Gastrocnemius medialis (tissue), 4 donors: Measurements from ENCODE around the gene RFXANK.

Experiments
- POLR2A ChIP-seq, 2 donors: fragments of 450-650 bp; IDR thresholded peaks; one replicate each; pipeline ENCODE4 v1.6.1; 2017; ENCODE audit warnings: antibody characterized with exemption in 2 of 2, mild to moderate bottlenecking in 2 of 2, moderate library complexity in 2 of 2
- TF ChIP-seq, protein P1 (sequence below), 5 experiments: fragments of 450-650 bp in 3 of 5; fragments of 200-600 bp in 2 of 5; sonication (generic) in 2 of 5; IDR thresholded peaks in 4 of 5; conservative IDR thresholded peaks in 1 of 5; 1 replicate in 4 of 5; 2 replicates in 1 of 5; pipeline ENCODE4 v1.5.1; 2016 to 2019; ENCODE audit warnings: antibody characterized with exemption in 5 of 5, mild to moderate bottlenecking in 3 of 5, moderate library complexity in 3 of 5

- TF ChIP-seq, protein P1, sequence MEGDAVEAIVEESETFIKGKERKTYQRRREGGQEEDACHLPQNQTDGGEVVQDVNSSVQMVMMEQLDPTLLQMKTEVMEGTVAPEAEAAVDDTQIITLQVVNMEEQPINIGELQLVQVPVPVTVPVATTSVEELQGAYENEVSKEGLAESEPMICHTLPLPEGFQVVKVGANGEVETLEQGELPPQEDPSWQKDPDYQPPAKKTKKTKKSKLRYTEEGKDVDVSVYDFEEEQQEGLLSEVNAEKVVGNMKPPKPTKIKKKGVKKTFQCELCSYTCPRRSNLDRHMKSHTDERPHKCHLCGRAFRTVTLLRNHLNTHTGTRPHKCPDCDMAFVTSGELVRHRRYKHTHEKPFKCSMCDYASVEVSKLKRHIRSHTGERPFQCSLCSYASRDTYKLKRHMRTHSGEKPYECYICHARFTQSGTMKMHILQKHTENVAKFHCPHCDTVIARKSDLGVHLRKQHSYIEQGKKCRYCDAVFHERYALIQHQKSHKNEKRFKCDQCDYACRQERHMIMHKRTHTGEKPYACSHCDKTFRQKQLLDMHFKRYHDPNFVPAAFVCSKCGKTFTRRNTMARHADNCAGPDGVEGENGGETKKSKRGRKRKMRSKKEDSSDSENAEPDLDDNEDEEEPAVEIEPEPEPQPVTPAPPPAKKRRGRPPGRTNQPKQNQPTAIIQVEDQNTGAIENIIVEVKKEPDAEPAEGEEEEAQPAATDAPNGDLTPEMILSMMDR (IDR thresholded peaks at IDR 0.05 in 4 of 5, conservative IDR thresholded peaks at IDR 0.05 in 1 of 5) = no peak
- no peak for TF ChIP-seq POLR2A (IDR thresholded peaks at IDR 0.05)
Measured at GRCh38 chr19:19167612-19168011, 24.4 kb upstream of the RFXANK start.
